HG03060 (cell line): ENCODE measurements around the gene KDM5B.
"Not testable (repeated sequence)": the region's sequence is repeated elsewhere in the genome, so short reads cannot be mapped to it uniquely, and the experiment has no call there.

Source experiments
- ATAC-seq: cut with Tn5 transposase; IDR thresholded peaks from one replicate; pipeline ENCODE4 v1.9.1; 2021; ENCODE audit warnings: low read depth, moderate number of reproducible peaks; ENCODE audit not compliant: unreplicated experiment

The KDM5B gene

GRCh38 chr1:202807926-202808757 is at the start of gene KDM5B:
Gene KDM5B, minus strand, starts transcription at chr1:202808421. Its CDS starts 116 bp downstream, at chr1:202808305.
- no peak for ATAC-seq

- ATAC-seq, result no peak
These were observed 49.0 kb upstream of the KDM5B start for GRCh38 chr1:202857136-202857610.

GRCh38 chr1:202856014-202856413 is 47.8 kb upstream of the KDM5B start:
- no peak for ATAC-seq

GRCh38 chr1:202854787-202855186 is 46.6 kb upstream of the KDM5B start:
- ATAC-seq, result no peak

GRCh38 chr1:202852163-202852904 is 44.1 kb upstream of the KDM5B start:
- ATAC-seq, result no peak

- no peak for ATAC-seq
These were observed 42.6 kb upstream of the KDM5B start for GRCh38 chr1:202850593-202851362.

- ATAC-seq, result peak; percentile 66
These were observed 39.9 kb upstream of the KDM5B start for GRCh38 chr1:202848191-202848542.

GRCh38 chr1:202844935-202845334 is 36.7 kb upstream of the KDM5B start:
- no peak for ATAC-seq

- ATAC-seq, result no peak
These were observed 36.0 kb upstream of the KDM5B start for GRCh38 chr1:202844259-202844658.

GRCh38 chr1:202843081-202843480 is 34.9 kb upstream of the KDM5B start:
- no peak for ATAC-seq

GRCh38 chr1:202837746-202838262 is 29.6 kb upstream of the KDM5B start:
- no peak for ATAC-seq

GRCh38 chr1:202836623-202837403 is 28.6 kb upstream of the KDM5B start:
- ATAC-seq, result no peak

- ATAC-seq, result no peak
These were observed 27.4 kb upstream of the KDM5B start for GRCh38 chr1:202835548-202836072.

- no peak for ATAC-seq
These were observed 26.7 kb upstream of the KDM5B start for GRCh38 chr1:202834771-202835547.

- no peak for ATAC-seq
These were observed 23.7 kb upstream of the KDM5B start for GRCh38 chr1:202831906-202832305.

GRCh38 chr1:202829223-202829622 is 21.0 kb upstream of the KDM5B start:
- ATAC-seq, result not testable (repeated sequence)

GRCh38 chr1:202825748-202826147 is 17.5 kb upstream of the KDM5B start:
- ATAC-seq, result no peak

GRCh38 chr1:202821467-202821866 is 13.2 kb upstream of the KDM5B start:
- no peak for ATAC-seq

GRCh38 chr1:202818819-202819218 is 10.6 kb upstream of the KDM5B start:
- ATAC-seq, result no peak
